K562 (cell line): ENCODE results near the gene ATG4D. TPM values are rescaled to one million over a fixed set of nuclear protein-coding genes. Genes with fewer than 3 reads are reported as not detected.
"Not testable (repeated sequence)": the region's sequence is repeated elsewhere in the genome, so short reads cannot be mapped to it uniquely, and the experiment has no call there.

Source experiments
- ATAC-seq: fragments of 200-7000 bp; cut with Tn5 transposase; 3 replicates; pipeline ENCODE4 v1.9.1; 2020; ENCODE audit warnings: moderate library complexity
- BruUV-seq: library from RNA; stranded (reverse); fragments of 400-500 nt; replicated peaks from 2 replicates; lab custom pipeline; 2021; lab: Mats Ljungman, UMichigan
- CTCF ChIA-PET: fragments of 300-600 bp; formaldehyde crosslinking; extraction: SDS; loops from one replicate; lab custom pipeline; 2021; ENCODE audit warnings: low intra/inter-chr PET ratio; lab: Yijun Ruan, JAX
- POLR2A ChIA-PET: fragments of 300-600, 350-650 bp; sonication (Branson Sonifier 250); formaldehyde crosslinking; extraction: SDS; loops from one replicate; lab custom pipeline; 2021; ENCODE audit warnings: antibody characterized with exemption, inconsistent platforms; lab: Yijun Ruan, JAX
- DNase-seq, 4 experiments: peaks; one replicate each; pipeline versions ENCODE4 v3.0.0 to v3.0.0-alpha.2; 2011 to 2018; ENCODE audit warnings: low spot score in 3 of 4, mixed read lengths in 3 of 4; ENCODE audit errors: extremely low read depth in 1 of 4
- FAIRE-seq: peaks from 2 replicates; lab custom pipeline; 2011; peaks lifted over from hg19 to GRCh38; lab: Jason Lieb, UNC
- H2AFZ ChIP-seq: 2 replicates; pipeline ENCODE4 v1.6.0; 2011; ENCODE audit warnings: low read depth, low read length, control low read depth, inconsistent platforms
- H3K27ac ChIP-seq: fragments of 200-600 bp; 3 replicates; pipeline ENCODE4 v1.8.0; 2011; ENCODE audit warnings: low read depth, mild to moderate bottlenecking, control low read depth, inconsistent platforms, low read length, moderate library complexity, mixed read lengths; ENCODE audit errors: extremely low read depth
- H3K27me3 ChIP-seq, 2 experiments: fragments of 300-600 bp in 1 of 2; 2 replicates in 1 of 2; 3 replicates in 1 of 2; pipeline versions ENCODE4 v1.6.0 to v1.8.0; 2011; ENCODE audit warnings: inconsistent platforms in 2 of 2, low read length in 2 of 2, mild to moderate bottlenecking in 1 of 2, mixed read lengths in 1 of 2, moderate library complexity in 1 of 2; ENCODE audit not compliant: control insufficient read depth in 2 of 2, insufficient read depth in 2 of 2
- H3K36me3 ChIP-seq: fragments of 300-600 bp; 3 replicates; pipeline ENCODE4 v1.8.0; 2011; ENCODE audit warnings: mild to moderate bottlenecking, low read length, inconsistent platforms; ENCODE audit not compliant: control insufficient read depth, insufficient read depth
- H3K4me1 ChIP-seq, 2 experiments: fragments of 200-600 bp in 1 of 2; replicated peaks in 1 of 2; 2 replicates in 1 of 2; 3 replicates in 1 of 2; pipeline versions ENCODE4 v1.5.1 to v1.8.0; 2011; ENCODE audit warnings: inconsistent platforms in 2 of 2, low read length in 2 of 2, mild to moderate bottlenecking in 1 of 2, mixed read lengths in 1 of 2, moderate library complexity in 1 of 2; ENCODE audit not compliant: control insufficient read depth in 2 of 2, insufficient read depth in 2 of 2
- H3K4me2 ChIP-seq: 2 replicates; pipeline ENCODE4 v1.6.1; 2011; ENCODE audit warnings: low read length, control low read depth, inconsistent platforms, mixed read lengths; ENCODE audit not compliant: insufficient read depth
- H3K4me3 ChIP-seq: fragments of 200-600 bp; sonication (generic), shearing (Covaris generic); 2 replicates; pipeline ENCODE4 v1.5.1; 2016; ENCODE audit warnings: control low read depth, inconsistent platforms
- H3K79me2 ChIP-seq: fragments of 200-600 bp; 3 replicates; pipeline ENCODE4 v1.8.0; 2011; ENCODE audit warnings: low read length, inconsistent platforms; ENCODE audit not compliant: control insufficient read depth, insufficient read depth
- H3K9ac ChIP-seq, 2 experiments: 2 replicates each; pipeline versions ENCODE4 v1.6.0 to v1.6.1; 2011; ENCODE audit warnings: low read depth in 2 of 2, low read length in 2 of 2, control low read depth in 1 of 2, inconsistent platforms in 1 of 2, mild to moderate bottlenecking in 1 of 2, mixed read lengths in 1 of 2; ENCODE audit not compliant: insufficient read depth in 1 of 2
- H3K9me1 ChIP-seq: one replicate; pipeline ENCODE4 v1.6.0; 2011; ENCODE audit warnings: inconsistent platforms, mild to moderate bottlenecking, low read length, moderate library complexity; ENCODE audit not compliant: control insufficient read depth, insufficient read depth
- H3K9me3 ChIP-seq: replicated peaks from 2 replicates; pipeline ENCODE4 v1.5.1; 2011; ENCODE audit warnings: low read depth, low read length, inconsistent platforms; ENCODE audit not compliant: control insufficient read depth, insufficient read depth
- H4K20me1 ChIP-seq: replicated peaks from 2 replicates; pipeline ENCODE4 v1.6.1; 2011; ENCODE audit warnings: low read length, inconsistent platforms, mixed read lengths; ENCODE audit not compliant: control insufficient read depth, insufficient read depth
- BCOR ChIP-seq: fragments of 450-650 bp; IDR thresholded peaks from 2 replicates; pipeline ENCODE4 v1.6.1; 2016
- HDAC2 ChIP-seq: fragments of 450-650 bp; IDR thresholded peaks from 2 replicates; pipeline ENCODE4 v1.6.1; 2016; ENCODE audit warnings: mild to moderate bottlenecking
- KAT7 ChIP-seq: sonication (generic); formaldehyde crosslinking; IDR thresholded peaks from 2 replicates; pipeline ENCODE4 v1.8.0; 2022; ENCODE audit warnings: missing genetic modification reagents, mild to moderate bottlenecking, borderline replicate concordance
- KDM1A ChIP-seq, 2 experiments: fragments of 450-650 bp; IDR thresholded peaks; 2 replicates each; pipeline ENCODE4 v1.6.1; 2016; ENCODE audit warnings: mild to moderate bottlenecking in 2 of 2
- NBN ChIP-seq: fragments of 450-650 bp; IDR thresholded peaks from 2 replicates; pipeline ENCODE4 v1.6.1; 2016; ENCODE audit warnings: low read depth, mild to moderate bottlenecking
- NFE2 ChIP-seq: IDR thresholded peaks from 2 replicates; pipeline ENCODE4 v1.6.1; 2014; ENCODE audit warnings: antibody characterized with exemption, low read depth
- PRPF4 ChIP-seq: fragments of 200-400 bp; formaldehyde crosslinking; IDR thresholded peaks from one replicate; pipeline ENCODE4 v1.6.1; 2017; ENCODE audit warnings: low read length, low read depth, mild to moderate bottlenecking; ENCODE audit not compliant: insufficient read depth, poor library complexity, severe bottlenecking
- RAD51 ChIP-seq: fragments of 450-650 bp; IDR thresholded peaks from 2 replicates; pipeline ENCODE4 v1.7.1; 2016; ENCODE audit warnings: low read depth, mild to moderate bottlenecking, borderline replicate concordance
- RBM25 ChIP-seq: fragments of 200-400 bp; formaldehyde crosslinking; IDR thresholded peaks from 2 replicates; pipeline ENCODE4 v1.6.1; 2018; ENCODE audit warnings: low read length, low read depth, moderate library complexity; ENCODE audit not compliant: severe bottlenecking
- ZKSCAN3 ChIP-seq: fragments of 250-450 bp; sonication (Bioruptor Pico); IDR thresholded peaks from 2 replicates; pipeline ENCODE4 v1.4.0; 2020
- ZNF764 ChIP-seq: fragments of 250-450 bp; sonication (Bioruptor Pico); IDR thresholded peaks from 2 replicates; pipeline ENCODE4 v1.4.0; 2020; ENCODE audit warnings: low read depth, mild to moderate bottlenecking, moderate library complexity
- ZNF77 ChIP-seq: fragments of 250-450 bp; sonication (Bioruptor Pico); IDR thresholded peaks from 2 replicates; pipeline ENCODE4 v1.5.0; 2020
- WGBS: fragments of 100-300 bp; shearing (Covaris generic); methylation state at CpG from one replicate; pipeline ENCODE4 v1.1.6; 2016; ENCODE audit warnings: low coverage, mixed read lengths; ENCODE audit not compliant: insufficient coverage; ENCODE audit errors: missing lambda C conversion rate; 5-methylcytosine and 5-hydroxymethylcytosine counted together
- in situ Hi-C: fragments of 300-500 bp; cut with MboI; formaldehyde crosslinking; loops from 4 replicates; pipeline ENCODE4 v1.15.0; 2018; ENCODE audit warnings: inconsistent platforms, mixed read lengths
- intact Hi-C: fragments of 100-400 bp; cut with micrococcal nuclease; formaldehyde crosslinking; loops from 2 replicates; pipeline ENCODE4 v1.14.2; 2022
- polyA plus RNA-seq, 8 experiments: library from polyadenylated mRNA; depleted of rRNA in 4 of 8; stranded (reverse) in 5 of 8; unstranded in 3 of 8; fragments of >200 nt; fragmentation: Nextera tagmentation in 2 of 8; fragmentation: Illumina TruSeq in 1 of 8; extraction: Ambion mirVana in 2 of 8; extraction: Trizol in 1 of 8; gene quantifications; 2 replicates each; pipeline versions ENCODE4 v1.2.1 to v1.2.3, GENCODE V29; 2011 to 2014; ENCODE audit warnings: inconsistent platforms in 1 of 8, missing spikeins in 1 of 8
- total RNA-seq, 7 experiments: library from RNA; depleted of rRNA in 6 of 7; stranded (reverse); fragments of >200 nt in 6 of 7; fragmentation: Illumina TruSeq in 2 of 7; extraction: Trizol in 2 of 7; gene quantifications; 2 replicates each; pipeline versions ENCODE4 v1.2.1 to v1.2.3, GENCODE V29; 2011 to 2021; ENCODE audit warnings: low replicate concordance in 1 of 7
- TF ChIP-seq, protein P1 (sequence below): sonication (generic); formaldehyde crosslinking; IDR thresholded peaks from 2 replicates; pipeline ENCODE4 v1.8.0; 2022; ENCODE audit warnings: mild to moderate bottlenecking, missing genetic modification reagents

Gene ATG4D
- total and polyA plus RNA-seq, 9 of the 15 experiments (the other 6 are each of a cell fraction or from before 2014, with no cell fraction given): 0.51 to 66.1 (median 22.9) TPM

DNA sequence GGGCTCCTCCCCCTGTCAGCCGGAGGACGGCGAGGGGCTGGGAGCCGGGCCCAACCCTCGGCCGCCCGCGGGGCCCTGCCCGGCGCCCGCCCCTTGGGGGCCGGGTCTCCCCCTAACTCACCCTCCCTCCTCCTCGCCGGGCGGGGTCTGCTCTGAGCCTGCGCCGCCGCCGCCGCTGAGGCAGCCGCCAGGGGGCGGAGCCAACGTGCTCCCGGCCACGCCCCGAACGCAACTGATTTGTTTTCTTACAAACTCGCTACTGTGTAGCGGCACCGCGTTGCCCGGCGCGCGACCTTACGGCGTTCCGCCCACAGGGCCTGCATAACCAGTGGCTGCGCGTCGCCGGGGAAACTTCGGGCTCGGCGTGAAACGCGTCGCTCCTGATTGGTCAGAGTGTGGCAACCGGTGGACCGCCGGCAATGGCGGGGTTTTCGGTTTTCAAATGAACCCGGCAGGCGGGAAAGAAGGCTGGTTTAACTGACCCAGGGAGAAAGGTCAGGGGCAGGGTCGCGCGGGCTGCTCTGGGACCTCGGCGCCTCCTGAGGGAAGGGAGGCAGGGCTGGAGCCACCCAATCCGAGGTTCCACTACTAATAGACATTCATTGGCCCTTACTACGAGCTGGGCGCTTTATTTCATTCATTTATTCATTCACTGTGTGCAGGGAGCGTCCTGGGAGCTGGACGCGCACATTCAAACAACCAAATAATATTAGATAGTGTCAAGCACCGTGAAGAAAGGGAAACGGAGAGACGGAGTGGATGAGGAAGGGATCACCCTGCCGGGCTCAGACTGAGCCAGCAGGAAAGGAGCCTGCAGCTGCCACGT is 25.3 kb downstream of the ATG4D start, which contains the start of gene CDKN2D (continued):
- TF ChIP-seq ZNF764 (CRISPR knock-in tag) (no peak), ZKSCAN3 (no peak), ZNF77 (CRISPR knock-in tag) (no peak), NBN (0 out of 2 replicates have a peak, but pooled peaks have one; percentile 6), KAT7 (CRISPR knock-in tag) (peak; percentile 71; the same call in 1 of the 2 replicates), RAD51 (no peak), PRPF4 (no peak), NFE2 (no peak)
- TF ChIP-seq, protein P1, sequence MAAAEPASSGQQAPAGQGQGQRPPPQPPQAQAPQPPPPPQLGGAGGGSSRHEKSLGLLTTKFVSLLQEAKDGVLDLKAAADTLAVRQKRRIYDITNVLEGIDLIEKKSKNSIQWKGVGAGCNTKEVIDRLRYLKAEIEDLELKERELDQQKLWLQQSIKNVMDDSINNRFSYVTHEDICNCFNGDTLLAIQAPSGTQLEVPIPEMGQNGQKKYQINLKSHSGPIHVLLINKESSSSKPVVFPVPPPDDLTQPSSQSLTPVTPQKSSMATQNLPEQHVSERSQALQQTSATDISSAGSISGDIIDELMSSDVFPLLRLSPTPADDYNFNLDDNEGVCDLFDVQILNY (CRISPR knock-in tag): no peak
- TF ChIP-seq, all 486 proteins: peak for 143

DNA sequence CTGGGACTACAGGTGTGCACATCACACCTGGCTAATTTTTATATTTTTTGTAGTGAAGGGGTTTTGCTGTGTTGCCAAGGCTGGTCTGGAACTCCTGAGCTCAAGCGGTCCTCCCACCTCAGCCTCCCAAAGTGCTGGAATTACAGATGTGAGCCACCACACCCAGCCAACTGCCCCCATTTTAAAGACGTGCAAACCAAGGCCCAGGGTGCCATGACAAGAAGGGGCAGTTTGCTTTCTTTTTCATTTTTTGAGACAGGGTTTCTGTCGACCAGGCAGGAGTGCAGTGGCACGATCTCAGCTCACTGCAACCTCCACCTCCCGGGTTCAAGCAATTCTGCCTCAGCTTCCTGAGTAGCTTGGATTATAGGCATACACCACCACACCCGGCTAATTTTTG is 30.1 kb downstream of the ATG4D start:
- H3K36me3 ChIP-seq, H4K20me1 ChIP-seq, CTCF ChIA-PET, H2AFZ ChIP-seq, H3K9ac ChIP-seq, H3K4me3 ChIP-seq, H3K9me3 ChIP-seq, DNase-seq, FAIRE-seq, H3K4me2 ChIP-seq, H3K9me1 ChIP-seq, H3K27me3 ChIP-seq, H3K79me2 ChIP-seq, BruUV-seq, H3K27ac ChIP-seq, ATAC-seq: not testable (repeated sequence)
- in situ Hi-C loops: loop anchor here (5.0 kb wide), 1 partner anchor 166 kb away; no protein-coding TSS in a partner anchor
- POLR2A ChIA-PET: interaction anchor here (0.6 to 1.0 kb wide), 3 partner anchors 70 to 485 kb away, joined by 3 read pairs; no protein-coding TSS in a partner anchor
- TF ChIP-seq RBM25 (peak; percentile 73), HDAC2 (0 out of 2 replicates have a peak, but pooled peaks have one; percentile 33), KDM1A (IDR thresholded peaks at IDR 0.05) (peak; percentile 34 to 54; a peak in 3 of 4 replicates), BCOR (peak; percentile 87)
- intact Hi-C loops: loop anchor here (5.0 kb wide), 1 partner anchor 171 kb away; the partner anchor contains the start of gene CDC37
- peaks cover 10 to 29% of the 10 kb centered on the region in 2 experiments; a peak in 4 of 5 replicates for H3K4me1 ChIP-seq
- WGBS: 55% methylated on average over 6 of the region's 6 CpGs
